Neural progenitor cell (in vitro differentiated cells): ENCODE results near the gene PAEP.

Experiments
- EZH2 ChIP-seq: fragments of 200-600 bp; sonication (generic); IDR thresholded peaks from 2 replicates; pipeline ENCODE4 v1.6.1; 2017; ENCODE audit warnings: antibody characterized with exemption, mild to moderate bottlenecking, moderate library complexity
- TF ChIP-seq, protein P1 (sequence below): fragments of 200-600 bp; sonication (generic); IDR thresholded peaks from 2 replicates; pipeline ENCODE4 v1.5.1; 2017; ENCODE audit warnings: antibody characterized with exemption, mild to moderate bottlenecking

DNA sequence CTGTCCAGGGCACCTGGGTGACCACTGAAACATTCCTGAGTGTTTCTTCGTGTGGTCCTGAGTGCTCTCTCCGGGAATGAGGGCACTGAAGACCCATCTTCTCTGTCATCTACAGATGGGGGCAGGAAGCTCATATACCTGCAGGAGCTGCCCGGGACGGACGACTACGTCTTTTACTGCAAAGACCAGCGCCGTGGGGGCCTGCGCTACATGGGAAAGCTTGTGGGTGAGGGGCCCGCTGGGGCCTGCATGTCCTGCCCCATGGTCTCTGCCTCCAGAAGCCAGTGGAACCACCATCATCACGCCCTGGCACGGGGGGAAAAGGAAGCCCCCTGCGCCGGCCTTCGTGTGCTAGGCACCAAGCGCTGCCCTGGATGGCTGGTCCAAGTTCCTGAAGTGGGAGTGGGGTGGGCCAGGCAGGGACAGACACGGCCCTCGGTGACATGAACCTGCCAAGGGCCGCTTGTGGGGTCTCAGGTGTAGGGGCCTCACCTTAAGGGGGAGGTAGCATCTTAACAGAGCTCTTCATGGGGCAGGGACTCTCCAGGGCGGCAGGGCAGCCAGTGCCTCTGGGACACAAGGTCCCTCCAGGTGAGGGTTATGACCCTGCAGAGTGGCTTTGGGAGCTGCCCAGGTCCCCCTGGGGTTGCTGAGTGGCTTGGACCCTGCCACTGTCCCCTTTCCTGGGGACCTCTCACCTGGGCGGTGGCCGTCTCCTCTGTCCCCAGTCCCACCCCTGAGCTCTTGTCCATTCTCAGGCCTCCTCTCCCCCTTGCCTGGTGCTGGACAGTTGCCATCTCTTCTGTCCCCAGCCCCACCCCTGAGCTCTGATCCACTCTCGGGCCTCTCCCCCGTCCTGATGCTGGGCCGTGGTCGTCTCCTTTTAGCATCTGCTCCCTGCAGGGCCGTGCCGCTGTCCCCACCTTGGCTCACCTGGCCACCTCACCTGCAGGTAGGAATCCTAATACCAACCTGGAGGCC lies 13.5 kb upstream of the PAEP start:
- TF ChIP-seq, protein P1, sequence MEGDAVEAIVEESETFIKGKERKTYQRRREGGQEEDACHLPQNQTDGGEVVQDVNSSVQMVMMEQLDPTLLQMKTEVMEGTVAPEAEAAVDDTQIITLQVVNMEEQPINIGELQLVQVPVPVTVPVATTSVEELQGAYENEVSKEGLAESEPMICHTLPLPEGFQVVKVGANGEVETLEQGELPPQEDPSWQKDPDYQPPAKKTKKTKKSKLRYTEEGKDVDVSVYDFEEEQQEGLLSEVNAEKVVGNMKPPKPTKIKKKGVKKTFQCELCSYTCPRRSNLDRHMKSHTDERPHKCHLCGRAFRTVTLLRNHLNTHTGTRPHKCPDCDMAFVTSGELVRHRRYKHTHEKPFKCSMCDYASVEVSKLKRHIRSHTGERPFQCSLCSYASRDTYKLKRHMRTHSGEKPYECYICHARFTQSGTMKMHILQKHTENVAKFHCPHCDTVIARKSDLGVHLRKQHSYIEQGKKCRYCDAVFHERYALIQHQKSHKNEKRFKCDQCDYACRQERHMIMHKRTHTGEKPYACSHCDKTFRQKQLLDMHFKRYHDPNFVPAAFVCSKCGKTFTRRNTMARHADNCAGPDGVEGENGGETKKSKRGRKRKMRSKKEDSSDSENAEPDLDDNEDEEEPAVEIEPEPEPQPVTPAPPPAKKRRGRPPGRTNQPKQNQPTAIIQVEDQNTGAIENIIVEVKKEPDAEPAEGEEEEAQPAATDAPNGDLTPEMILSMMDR: no peak
- no peak for TF ChIP-seq EZH2
